Nephron (organoid): Measurements from ENCODE around the gene KCNT1.

Source experiments
- H3K27ac Mint-ChIP-seq, 3 experiments: 2 replicates each; pipeline ENCODE4 v1.8.0; 2020; ENCODE audit warnings: mixed read lengths in 3 of 3, mild to moderate bottlenecking in 2 of 3, moderate library complexity in 1 of 3
- H3K27me3 Mint-ChIP-seq: 2 replicates; pipeline ENCODE4 v1.8.0; 2021; ENCODE audit warnings: low read depth, mild to moderate bottlenecking, moderate library complexity, mixed read lengths
- H3K36me3 Mint-ChIP-seq: 2 replicates; pipeline ENCODE4 v1.8.0; 2020; ENCODE audit warnings: low read depth, mixed read lengths
- H3K4me1 Mint-ChIP-seq: 2 replicates; pipeline ENCODE4 v1.8.0; 2020; ENCODE audit warnings: mixed read lengths
- H3K4me3 Mint-ChIP-seq, 3 experiments: 2 replicates each; pipeline ENCODE4 v1.8.0; 2020; ENCODE audit warnings: mild to moderate bottlenecking in 3 of 3, mixed read lengths in 3 of 3, moderate library complexity in 2 of 3
- H3K9me3 Mint-ChIP-seq: 2 replicates; pipeline ENCODE4 v1.8.0; 2020; ENCODE audit warnings: mixed read lengths
- TF ChIP-seq, protein P1 (sequence below), 3 experiments: fragments of 200-600 bp; sonication (generic); IDR thresholded peaks; one replicate each; pipeline ENCODE4 v1.5.0; 2021; ENCODE audit warnings: antibody characterized with exemption in 3 of 3; ENCODE audit not compliant: unreplicated experiment in 3 of 3

Gene KCNT1

GRCh38 chr9:135739271-135740220, 37.6 kb downstream of the KCNT1 start:
- H3K27me3 Mint-ChIP-seq: peaks cover 40% of the 10 kb centered on the region
- H3K36me3 Mint-ChIP-seq: no peaks in the 10 kb centered on the region
- no peaks in the 10 kb centered on the region for H3K4me1 Mint-ChIP-seq
- H3K9me3 Mint-ChIP-seq: no peaks in the 10 kb centered on the region
- H3K4me3 Mint-ChIP-seq: no peak overlapping the region
- no peak overlapping the region for H3K27ac Mint-ChIP-seq
- TF ChIP-seq, protein P1, sequence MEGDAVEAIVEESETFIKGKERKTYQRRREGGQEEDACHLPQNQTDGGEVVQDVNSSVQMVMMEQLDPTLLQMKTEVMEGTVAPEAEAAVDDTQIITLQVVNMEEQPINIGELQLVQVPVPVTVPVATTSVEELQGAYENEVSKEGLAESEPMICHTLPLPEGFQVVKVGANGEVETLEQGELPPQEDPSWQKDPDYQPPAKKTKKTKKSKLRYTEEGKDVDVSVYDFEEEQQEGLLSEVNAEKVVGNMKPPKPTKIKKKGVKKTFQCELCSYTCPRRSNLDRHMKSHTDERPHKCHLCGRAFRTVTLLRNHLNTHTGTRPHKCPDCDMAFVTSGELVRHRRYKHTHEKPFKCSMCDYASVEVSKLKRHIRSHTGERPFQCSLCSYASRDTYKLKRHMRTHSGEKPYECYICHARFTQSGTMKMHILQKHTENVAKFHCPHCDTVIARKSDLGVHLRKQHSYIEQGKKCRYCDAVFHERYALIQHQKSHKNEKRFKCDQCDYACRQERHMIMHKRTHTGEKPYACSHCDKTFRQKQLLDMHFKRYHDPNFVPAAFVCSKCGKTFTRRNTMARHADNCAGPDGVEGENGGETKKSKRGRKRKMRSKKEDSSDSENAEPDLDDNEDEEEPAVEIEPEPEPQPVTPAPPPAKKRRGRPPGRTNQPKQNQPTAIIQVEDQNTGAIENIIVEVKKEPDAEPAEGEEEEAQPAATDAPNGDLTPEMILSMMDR (IDR thresholded peaks at IDR 0.05; ENCODE audit: unreplicated experiment in 3 of 3): no peak

- Mint-ChIP-seq H3K9me3 (no peaks in the 10 kb centered on the region), H3K4me3 (no peak overlapping the region), H3K27ac (no peak overlapping the region), H3K36me3 (no peaks in the 10 kb centered on the region), H3K4me1 (no peaks in the 10 kb centered on the region), H3K27me3 (peaks cover 27% of the 10 kb centered on the region)
- TF ChIP-seq, protein P1 (IDR thresholded peaks at IDR 0.05; ENCODE audit: unreplicated experiment in 3 of 3): no peak
Measured at GRCh38 chr9:135741276-135742219, 39.6 kb downstream of the KCNT1 start.

DNA sequence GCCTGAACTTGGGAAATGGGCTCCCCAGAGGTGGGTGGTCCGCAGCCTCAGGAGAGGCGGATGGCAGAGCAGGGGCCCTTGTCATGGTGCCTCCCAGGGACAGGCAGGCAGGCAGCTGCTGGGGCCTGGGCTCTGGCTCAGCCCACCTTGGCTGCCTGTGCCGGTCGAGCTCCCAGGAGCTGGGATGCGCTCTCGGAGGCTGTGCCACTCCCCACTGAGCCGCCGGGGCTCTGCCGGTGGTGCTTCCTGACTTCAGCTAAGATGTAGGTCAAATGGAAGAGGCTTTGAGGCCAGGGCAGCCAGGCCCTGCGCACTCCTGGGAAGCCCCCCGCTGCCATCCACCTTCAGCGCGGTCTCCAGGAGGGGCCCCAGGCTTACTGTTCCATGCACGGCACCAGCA, 41.0 kb downstream of the KCNT1 start:
- Mint-ChIP-seq H3K4me3 (no peak overlapping the region), H3K9me3 (no peaks in the 10 kb centered on the region), H3K27me3 (peaks cover 18% of the 10 kb centered on the region), H3K4me1 (no peaks in the 10 kb centered on the region), H3K27ac (no peak overlapping the region), H3K36me3 (no peaks in the 10 kb centered on the region)
- TF ChIP-seq, protein P1 (IDR thresholded peaks at IDR 0.05; ENCODE audit: unreplicated experiment in 3 of 3): no peak

DNA sequence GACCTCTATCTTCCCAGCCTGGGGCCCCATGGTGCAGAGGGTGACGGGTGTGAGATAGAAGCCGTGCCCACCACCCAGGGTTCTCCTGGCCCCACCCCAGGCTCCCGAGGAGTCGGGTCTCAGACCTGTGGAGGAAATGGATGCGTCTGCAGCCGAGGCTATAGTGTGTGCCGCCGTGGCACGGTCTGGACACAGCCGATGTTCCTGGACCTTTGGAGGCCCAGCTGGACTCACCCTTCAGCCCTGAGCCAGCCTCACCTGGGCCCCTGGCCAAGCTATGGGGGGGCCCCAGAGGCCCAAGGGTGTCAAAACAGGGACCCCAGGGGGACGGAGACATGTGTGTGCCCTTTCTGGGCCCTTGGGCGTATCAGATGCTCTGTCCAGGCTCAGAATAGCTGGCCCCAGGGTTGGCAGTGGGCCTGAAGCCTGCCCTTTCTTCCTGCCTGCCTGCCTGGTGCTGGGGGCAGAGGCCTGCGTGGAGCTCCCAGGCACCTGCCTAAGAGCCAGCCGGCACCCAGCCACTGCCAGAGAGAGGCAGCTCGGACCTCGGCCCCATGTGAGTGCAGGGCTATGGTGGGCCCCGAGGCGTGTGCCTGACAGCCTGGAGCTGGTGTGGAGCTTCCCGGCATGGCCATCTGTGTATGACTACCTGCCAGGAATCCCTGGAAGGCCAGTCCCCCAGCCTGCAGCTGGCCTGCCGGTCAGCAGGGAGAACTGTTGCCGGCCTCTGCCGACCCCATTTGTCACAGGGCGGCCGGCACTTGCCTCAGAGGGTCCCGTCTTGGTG, 41.8 kb downstream of the KCNT1 start:
- H3K9me3 Mint-ChIP-seq: no peaks in the 10 kb centered on the region
- no peaks in the 10 kb centered on the region for H3K4me1 Mint-ChIP-seq
- H3K4me3 Mint-ChIP-seq: no peak overlapping the region
- H3K36me3 Mint-ChIP-seq: no peaks in the 10 kb centered on the region
- peaks cover 11% of the 10 kb centered on the region for H3K27me3 Mint-ChIP-seq
- TF ChIP-seq, protein P1 (IDR thresholded peaks at IDR 0.05; ENCODE audit: unreplicated experiment in 3 of 3): no peak
- H3K27ac Mint-ChIP-seq: no peak overlapping the region

DNA sequence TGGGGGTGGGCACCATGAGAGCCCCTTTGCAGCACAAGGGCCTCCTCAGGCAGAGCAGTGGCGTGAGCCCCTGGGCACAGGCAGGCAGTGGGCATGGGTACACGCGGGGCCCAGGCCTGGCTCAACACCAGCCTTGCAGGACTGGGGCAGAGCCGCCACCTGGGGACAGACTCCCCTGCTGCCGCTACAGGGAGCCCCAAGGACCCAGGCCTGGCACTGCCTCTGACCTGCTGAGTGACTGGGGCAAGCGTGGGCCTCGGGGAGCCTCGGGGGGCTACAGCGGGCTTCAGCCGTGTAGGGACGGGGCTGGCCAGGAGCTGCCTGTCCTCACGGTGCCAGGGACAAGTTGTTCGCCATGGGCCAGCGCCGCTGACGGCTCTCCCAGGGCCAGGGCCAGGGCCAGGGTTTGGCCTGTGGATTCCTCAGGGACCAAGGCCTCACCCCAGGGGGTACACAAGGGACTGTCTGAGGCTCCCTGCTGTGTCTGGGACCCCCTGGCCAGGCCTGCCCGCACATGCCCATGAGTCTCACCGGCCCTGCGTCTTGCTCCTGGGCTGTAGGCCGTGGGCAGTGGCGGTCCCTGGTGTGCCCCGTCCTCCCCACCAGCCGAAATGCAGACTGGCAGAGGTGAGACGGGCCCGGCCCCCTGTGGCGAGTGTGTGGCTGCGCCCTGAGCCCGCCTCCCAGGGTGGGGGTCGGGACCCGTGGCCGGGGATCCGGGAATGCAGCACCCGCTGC, 42.5 kb downstream of the KCNT1 start:
- Mint-ChIP-seq H3K36me3 (no peaks in the 10 kb centered on the region), H3K27me3 (peaks cover 6% of the 10 kb centered on the region), H3K4me1 (no peaks in the 10 kb centered on the region), H3K4me3 (no peak overlapping the region), H3K27ac (no peak overlapping the region), H3K9me3 (no peaks in the 10 kb centered on the region)
- TF ChIP-seq, protein P1 (IDR thresholded peaks at IDR 0.05; ENCODE audit: unreplicated experiment in 3 of 3): no peak
